HG03095 (cell line): ENCODE measurements around the gene SIPA1.

Experiments
- ATAC-seq: cut with Tn5 transposase; IDR thresholded peaks from one replicate; pipeline ENCODE4 v1.9.1; 2021; ENCODE audit warnings: moderate library complexity; ENCODE audit not compliant: unreplicated experiment

SIPA1 gene

GRCh38 chr11:65641297-65642013, 3.6 kb downstream of the SIPA1 start:
- no peak for ATAC-seq

GRCh38 chr11:65642014-65642671, 4.2 kb downstream of the SIPA1 start:
- no peak for ATAC-seq

GRCh38 chr11:65643971-65644370, 6.1 kb downstream of the SIPA1 start:
- ATAC-seq, result no peak

- ATAC-seq, result no peak
These were observed 6.9 kb downstream of the SIPA1 start for GRCh38 chr11:65644837-65645236.

DNA sequence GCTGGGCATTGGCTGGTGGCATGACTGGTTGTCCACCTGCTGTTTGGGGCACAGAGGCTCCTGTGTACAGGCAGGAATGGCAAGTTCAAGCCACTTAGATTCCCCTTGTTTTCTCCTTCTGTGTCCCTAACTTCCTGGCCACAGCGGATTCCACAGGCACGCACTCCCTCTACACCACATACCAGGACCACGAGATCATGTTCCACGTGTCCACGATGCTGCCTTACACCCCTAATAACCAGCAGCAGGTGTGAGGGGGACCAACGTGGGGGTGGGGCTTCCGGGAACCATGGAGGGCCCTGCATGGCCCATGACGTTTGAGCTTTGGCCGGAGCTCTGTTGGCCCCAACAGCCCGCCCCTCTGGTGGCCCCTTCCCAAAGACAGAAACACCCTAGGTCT, 7.8 kb downstream of the SIPA1 start:
- no peak for ATAC-seq

- ATAC-seq, result no peak
These were observed 8.5 kb downstream of the SIPA1 start for GRCh38 chr11:65646288-65646957.

DNA sequence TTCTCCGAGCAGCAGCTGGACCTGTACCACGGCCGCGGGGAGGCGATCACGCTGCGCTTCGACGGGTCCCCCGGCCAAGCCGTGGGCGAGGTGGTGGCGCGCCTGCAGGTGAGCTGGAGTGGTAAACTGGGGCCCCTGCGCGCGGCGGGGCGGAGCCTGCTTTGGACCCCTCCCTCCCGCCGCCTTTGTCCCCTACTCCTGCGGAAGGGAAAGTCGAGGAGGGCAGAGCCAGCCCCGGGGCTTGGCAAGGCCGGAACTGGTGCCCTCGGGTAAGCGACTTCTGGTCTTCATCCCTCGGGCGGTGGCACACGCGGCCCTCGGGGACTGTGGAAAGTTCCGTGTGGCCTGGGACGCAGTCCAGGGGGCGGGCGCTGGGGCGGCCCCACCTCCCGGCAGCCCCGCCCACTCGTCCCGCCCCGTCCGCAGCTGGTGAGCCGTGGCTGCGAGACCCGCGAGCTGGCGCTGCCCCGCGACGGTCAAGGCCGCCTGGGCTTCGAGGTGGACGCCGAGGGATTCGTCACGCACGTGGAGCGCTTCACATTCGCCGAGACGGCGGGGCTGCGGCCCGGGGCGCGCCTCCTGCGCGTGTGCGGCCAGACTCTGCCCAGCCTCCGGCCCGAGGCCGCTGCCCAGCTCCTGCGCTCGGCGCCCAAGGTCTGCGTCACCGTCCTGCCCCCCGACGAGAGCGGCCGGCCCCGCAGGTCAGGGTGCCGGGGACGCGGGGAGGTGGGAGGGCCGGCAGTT, 9.2 kb downstream of the SIPA1 start:
- ATAC-seq, result no peak

DNA sequence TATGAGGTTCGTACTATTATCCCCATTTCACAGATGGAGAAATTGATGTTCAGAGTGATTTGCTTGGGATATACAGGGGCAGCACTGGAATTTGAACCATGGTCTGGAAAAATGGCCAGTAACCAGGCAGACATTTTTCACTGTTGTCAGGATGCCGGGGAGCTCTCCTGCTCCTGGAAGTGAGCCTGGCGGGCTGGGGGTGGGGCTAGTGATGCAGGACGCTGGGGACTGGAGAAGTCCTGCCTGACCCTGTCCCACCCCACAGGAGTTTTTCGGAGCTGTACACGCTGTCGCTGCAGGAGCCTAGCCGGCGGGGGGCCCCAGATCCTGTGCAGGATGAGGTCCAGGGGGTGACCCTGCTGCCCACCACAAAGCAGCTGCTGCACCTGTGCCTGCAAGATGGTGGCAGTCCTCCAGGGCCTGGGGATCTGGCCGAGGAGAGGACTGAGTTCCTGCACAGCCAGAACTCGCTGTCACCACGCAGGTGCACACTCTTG, 11.1 kb downstream of the SIPA1 start:
- no peak for ATAC-seq

- ATAC-seq, result no peak
These were observed 12.0 kb downstream of the SIPA1 start for GRCh38 chr11:65649656-65650546.

DNA sequence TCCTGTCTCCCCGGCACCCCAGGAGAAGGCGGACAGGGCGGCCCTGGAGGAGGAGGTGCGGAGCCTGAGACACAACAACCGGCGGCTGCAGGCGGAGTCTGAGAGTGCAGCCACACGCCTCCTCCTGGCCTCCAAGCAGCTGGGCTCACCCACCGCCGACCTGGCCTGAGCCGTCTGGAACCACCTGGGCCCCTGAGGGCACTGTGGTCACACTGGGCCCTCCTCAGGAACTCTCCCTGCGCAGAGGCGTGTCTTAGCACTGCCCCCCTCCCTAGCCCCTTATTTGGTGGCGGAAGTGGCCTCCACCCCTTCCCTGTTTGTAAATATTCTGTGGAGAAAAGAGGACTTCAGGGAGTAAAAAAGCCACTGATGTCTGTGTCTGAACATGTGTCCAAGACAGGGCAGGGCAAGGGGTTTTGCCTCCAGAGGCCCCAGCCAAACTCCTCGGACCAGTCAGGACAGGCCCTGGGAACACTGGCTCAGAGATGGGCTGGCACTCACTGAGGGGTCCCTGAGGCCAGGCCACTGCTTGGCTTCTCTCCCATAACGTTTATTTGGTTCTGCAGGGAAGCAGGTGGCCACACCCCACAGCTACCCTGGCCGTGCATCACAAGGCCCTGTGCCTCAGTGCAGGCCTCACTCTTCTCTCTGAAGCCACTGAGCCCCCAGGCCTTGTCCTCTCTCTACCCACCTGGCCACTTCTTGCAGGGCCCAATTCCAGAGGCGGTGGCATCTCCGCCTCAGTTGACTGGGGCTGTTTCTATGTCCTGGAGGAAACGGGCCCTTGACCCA, 12.8 kb downstream of the SIPA1 start:
- no peak for ATAC-seq

- no peak for ATAC-seq
These were observed 13.4 kb downstream of the SIPA1 start for GRCh38 chr11:65651339-65651588.

DNA sequence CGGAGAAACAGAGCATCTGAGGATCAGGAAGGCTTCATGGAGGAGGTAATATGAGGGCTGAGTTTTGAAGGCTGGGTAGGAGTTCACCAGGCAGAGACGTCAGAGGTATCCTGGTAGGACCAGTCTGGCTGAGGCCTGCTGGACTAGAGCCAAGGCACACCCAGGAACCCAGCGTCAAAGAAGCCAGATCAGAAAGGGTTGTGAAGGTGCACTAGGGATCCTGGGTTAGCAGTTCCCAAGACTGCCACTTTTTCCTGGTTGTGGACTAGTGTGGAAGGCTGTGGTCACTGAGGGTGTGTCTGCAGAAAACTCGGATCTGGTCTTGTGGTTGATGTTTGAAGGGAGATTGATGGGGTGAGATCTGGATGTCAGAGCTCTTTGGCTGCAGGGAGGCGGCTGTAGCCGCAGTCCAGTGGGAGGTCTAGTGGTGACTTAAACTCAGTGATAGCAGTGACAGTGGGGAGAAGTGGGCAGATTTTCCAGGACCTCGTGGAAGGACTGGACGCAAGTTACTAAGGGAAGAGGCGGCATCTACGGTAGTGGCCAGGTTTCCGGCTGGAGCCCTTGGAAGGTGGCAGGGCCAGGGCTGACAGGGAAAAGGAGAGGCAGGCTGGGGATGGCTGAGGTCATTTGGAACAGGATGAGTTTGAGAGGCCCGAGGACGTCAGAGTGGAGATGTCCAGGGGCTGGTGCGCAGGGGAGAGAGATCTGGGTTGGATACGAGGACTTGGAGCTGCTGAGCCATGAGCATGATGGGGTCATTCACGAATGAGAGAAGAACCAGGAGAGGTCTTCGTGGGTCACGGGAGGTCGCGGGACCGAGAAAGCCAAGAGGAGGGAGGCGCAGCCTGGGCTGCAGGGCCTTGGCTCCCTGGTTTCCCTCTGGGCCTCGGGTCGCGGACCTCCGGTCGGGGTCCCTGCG, 13.9 kb downstream of the SIPA1 start:
- ATAC-seq, result no peak

DNA sequence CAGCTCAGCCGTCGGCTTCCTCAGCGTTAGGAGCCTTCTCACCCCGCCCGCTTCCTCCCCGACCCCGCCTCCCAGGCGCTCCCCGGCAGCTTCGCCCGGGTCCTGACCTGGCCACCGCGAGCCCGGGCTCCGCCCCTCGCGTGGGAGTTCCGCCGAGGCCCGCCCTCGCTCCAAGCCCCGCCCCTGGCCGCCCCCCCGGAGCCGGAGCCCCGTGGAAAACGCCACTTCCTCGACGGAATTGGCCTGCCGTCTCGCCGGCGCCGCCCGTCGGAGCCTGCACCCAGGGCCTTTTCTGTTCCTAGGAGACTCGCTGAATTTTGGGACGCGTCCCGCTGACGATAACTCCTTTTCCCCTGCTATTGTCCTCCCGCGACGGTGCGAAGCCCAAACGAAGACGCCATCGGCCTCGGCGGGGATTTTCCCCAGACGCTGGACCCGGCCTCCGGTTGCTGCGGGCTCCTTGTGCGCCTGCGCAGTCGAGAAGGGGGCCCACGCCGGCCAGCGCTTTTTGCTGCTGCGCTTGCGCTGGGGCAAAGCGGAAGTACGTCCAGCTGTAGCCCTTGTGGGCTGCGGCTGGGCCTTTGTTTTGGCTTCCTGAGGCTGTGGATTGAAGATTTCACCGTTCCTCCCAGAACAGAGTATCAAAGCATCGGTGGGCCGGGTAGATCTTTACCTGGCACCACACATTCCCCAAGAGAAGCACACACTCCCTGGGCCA, 14.8 kb downstream of the SIPA1 start:
- ATAC-seq, result peak; percentile 60

DNA sequence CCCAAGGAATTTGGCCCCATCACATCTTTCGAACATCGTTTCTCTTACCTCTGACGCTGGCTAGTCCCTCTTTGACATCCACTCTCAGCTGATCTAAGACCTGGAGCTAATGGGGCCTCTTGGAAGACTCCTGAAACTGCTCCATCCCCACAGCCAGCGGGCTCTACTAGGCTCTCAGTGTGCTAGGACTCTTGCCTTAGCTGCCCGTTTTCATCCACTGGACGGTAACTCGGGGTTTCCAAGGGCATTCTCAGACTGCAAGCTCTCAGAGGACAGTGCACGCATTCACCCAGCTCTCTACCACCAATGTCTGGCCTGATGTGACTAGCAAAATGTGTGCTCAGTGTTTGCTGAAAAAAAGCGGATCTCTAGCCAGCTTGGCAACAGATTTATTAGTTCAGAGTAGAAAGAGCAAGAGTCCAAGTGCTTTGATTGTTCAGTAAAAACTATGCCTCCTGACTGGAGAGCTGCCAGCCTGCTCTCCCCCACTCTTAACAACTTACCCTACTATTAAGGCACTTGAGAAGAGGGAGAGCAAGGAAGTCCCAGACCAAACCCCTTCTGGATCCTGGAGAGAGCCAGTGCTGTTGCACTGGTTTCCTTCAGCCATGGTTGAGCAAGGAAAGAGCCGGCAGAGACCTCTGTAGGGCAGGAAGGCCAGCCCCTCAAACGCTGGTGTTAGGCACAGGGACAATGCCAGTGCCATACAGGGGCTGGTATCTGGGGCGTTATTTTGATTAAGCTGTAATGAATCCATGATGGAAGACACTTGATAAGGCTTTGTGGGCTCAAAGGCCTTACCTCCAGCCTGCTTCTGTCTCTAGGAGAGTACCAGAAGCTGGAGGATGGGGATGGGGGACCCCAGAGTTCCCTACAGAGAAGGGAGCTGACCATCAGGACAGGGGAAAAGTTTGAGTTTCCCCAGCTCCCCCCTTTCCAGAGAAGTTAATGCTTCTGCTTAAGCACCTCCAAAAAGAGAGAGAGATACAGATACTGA, 15.6 kb downstream of the SIPA1 start:
- no peak for ATAC-seq

DNA sequence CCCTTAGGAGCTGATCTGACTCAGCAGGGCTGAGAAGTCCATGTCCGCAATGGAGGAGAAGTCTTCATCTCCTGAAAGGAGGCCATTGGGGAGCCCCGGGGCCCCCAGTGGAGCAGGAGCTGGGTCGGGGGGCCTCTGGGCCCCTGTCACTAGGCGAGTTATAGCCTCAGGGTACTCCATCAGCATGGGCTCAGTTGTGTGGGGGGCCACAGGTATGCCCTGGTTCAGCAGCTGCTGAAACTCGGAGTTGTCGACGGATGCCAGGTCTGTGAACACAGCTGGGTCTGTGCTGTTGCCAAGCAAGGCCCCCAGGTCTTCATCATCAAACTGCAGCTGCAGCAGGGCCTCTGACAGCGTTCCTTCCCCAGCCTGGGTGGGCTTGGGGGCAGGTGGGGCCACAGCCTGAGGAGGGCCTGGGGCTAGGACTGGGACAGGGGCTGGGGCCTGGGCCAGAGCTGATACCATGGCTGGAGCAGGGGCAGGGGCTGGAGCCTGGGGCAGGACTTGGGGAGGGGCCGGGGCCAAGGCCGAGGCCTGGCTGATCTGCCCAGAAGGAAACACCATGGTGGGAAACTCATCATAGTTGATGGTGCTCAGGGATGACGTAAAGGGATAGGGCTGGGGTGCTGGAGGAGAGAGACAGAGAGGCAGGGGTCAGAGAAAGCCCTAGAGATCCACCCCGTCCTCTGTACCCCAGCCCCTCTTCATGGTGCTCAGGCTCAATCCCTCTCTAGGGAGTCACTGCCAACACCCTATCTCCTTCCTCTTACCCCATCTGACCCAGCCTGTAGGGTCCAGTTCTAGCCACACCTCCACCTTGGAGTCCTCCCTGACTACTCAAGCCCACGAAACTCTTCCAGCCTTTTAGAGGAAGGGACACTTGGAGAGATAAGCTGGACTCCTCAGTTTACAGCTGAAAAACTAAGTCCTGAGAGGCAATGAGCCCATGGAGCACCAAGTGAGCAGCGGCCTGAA, 16.8 kb downstream of the SIPA1 start:
- no peak for ATAC-seq
